Measurements from ENCODE around the gene UBE2Q1. TPM values are rescaled to one million over a fixed set of nuclear protein-coding genes. Genes with fewer than 3 reads are reported as not detected.

Gene UBE2Q1
- total RNA-seq, 1 donor from 2014 or later, result 21.8 TPM

DNA sequence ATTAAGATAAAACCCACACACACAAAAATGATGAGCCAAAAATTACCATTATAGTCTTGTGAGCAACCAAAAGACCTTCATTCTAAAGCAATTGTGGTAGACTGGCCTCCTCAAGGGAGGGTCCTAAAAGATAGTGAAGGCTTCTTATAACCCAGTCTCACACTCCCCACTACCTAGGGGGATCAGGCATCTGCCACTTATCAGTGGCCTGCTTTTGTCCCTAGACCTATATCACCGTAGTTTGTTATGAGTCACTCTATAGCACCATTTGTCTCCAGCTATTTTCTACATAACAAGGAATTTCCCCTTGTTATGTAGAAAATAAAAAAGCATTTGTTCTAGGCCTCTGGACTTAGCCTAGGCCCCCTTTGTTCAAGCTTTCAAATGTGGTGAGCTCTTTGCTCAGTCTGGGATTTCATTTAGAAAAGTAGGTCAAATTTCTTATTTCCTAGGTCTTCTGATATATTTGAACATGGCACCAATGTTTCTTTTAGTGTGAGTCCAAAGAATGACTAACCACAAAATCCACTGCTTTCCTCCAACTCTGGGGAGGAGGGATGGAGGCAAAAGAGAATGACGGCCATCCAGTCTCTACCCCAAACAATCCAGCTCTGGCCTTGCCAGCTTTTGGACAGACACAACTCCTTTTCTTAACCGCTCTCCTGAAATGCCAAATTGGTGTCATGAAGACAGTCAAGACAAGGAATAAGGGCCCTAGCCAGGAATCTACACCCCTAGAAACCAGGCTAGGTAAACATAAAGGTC lies 40.6 kb upstream of the UBE2Q1 start:
- TF ChIP-seq CTCF (conservative IDR thresholded peaks at IDR 0.05; ENCODE audit: low read depth, low read length), result no peak
- DNase-seq (ENCODE audit: low read depth), result no peak
- no peak overlapping the region for H3K4me3 ChIP-seq (ENCODE audit: low read depth, low read length)

- H3K4me3 ChIP-seq (ENCODE audit: low read depth, low read length), result no peak overlapping the region
- TF ChIP-seq CTCF (conservative IDR thresholded peaks at IDR 0.05; ENCODE audit: low read depth, low read length), result no peak
- DNase-seq (ENCODE audit: low read depth), result no peak
Observed at GRCh38 chr1:154595621-154596020, 37.2 kb upstream of the UBE2Q1 start.

DNA sequence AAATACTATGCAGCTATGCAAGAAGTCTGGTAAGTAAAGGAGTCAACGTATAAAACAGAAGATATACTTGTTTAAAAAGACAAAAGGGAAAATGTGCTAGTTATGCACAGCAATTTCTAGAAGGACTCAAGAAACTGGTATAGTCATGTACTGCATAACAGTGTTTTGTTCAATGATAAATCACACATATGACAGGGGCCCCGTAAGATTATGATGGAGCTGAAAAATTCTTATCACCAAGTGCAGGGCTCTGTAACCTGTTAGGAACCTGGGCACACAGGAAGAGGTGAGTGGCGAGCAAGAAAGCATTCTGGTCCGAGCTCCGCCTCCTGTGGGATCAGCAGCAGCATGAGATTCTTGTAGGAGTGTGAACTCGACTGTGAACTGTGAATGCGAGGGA lies 36.3 kb upstream of the UBE2Q1 start:
- no peak for DNase-seq (ENCODE audit: low read depth)
- TF ChIP-seq CTCF (conservative IDR thresholded peaks at IDR 0.05; ENCODE audit: low read depth, low read length), result no peak
- H3K4me3 ChIP-seq (ENCODE audit: low read depth, low read length), result no peak overlapping the region

DNA sequence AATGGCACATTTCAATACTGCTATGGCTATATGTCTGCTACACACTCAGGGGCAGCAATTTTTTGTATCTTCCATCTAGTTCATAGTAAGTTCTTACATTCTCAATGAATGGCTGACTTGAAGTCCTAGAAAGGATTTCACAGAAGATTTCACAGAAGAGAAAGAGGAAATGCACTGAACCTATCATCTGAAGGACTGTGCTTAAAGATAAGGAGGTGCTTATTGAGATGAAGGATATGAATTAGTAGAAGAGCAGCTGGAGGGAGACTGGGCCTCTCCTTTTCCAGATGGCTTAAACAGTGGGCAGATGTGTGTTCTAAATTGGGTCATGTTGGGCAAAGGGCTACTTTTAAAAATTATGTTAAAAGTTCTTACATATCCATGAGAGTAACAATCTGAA lies 34.9 kb upstream of the UBE2Q1 start:
- DNase-seq (ENCODE audit: low read depth), result no peak
- no peak overlapping the region for H3K4me3 ChIP-seq (ENCODE audit: low read depth, low read length)
- no peak for TF ChIP-seq CTCF (conservative IDR thresholded peaks at IDR 0.05; ENCODE audit: low read depth, low read length)

- no peak for DNase-seq (ENCODE audit: low read depth)
- no peak overlapping the region for H3K4me3 ChIP-seq (ENCODE audit: low read depth, low read length)
- no peak for TF ChIP-seq CTCF (conservative IDR thresholded peaks at IDR 0.05; ENCODE audit: low read depth, low read length)
Observed at GRCh38 chr1:154591206-154591605, 32.7 kb upstream of the UBE2Q1 start.

DNA sequence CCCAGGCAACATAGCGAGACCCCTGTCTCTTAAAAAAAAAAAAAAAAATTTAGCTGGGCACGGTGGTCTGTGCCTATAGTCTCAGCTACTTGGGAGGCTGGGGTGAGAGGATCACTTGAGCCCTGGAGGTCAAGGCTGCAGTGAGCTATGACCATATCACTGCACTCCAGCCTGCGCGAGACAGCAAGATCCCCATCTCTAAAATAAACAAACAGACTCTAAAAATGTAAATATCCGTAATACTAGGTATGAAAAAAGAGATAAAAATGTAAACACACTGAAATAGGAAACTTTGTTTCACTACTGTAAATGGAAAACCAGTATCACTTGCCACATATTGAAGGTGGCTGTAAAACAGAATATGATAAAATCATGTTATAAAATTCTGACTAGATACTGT lies 32.3 kb upstream of the UBE2Q1 start:
- no peak for TF ChIP-seq CTCF (conservative IDR thresholded peaks at IDR 0.05; ENCODE audit: low read depth, low read length)
- H3K4me3 ChIP-seq (ENCODE audit: low read depth, low read length), result no peak overlapping the region
- no peak for DNase-seq (ENCODE audit: low read depth)

GRCh38 chr1:154589780-154590179 lies 31.3 kb upstream of the UBE2Q1 start:
- TF ChIP-seq CTCF (conservative IDR thresholded peaks at IDR 0.05; ENCODE audit: low read depth, low read length), result no peak
- no peak for DNase-seq (ENCODE audit: low read depth)
- no peak overlapping the region for H3K4me3 ChIP-seq (ENCODE audit: low read depth, low read length)

Measured in epithelial cell of proximal tubule (primary cell).